ENCODE data around the gene CFAP107.

The CFAP107 gene

GRCh38 chr1:12764016-12764415, 18.0 kb downstream of the CFAP107 start:
- no peak for DNase-seq (ENCODE audit: low read depth)
- no peak overlapping the region for H3K4me3 ChIP-seq (ENCODE audit: low read depth, low read length)

DNA sequence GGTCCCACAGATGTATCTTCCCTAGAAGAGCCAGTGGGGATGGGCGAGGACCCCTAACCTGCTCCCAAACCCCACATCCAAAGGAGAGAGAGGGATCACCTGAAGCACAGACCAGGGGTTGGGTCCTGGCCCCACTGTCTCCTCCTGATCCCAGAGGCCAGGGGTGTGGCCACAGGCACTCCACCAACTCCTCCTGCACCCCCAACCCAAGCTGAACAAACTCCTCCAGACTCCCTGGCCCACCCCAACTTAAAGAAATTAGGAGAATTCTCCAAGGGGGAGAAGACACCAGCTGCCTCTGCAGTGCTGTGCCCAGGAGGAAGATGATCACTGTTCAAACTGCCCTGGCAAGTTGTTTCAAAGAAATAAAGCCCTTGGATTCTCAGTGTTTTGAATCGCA, 23.0 kb downstream of the CFAP107 start:
- no peak for DNase-seq (ENCODE audit: low read depth)
- no peak for TF ChIP-seq CTCF (IDR thresholded peaks at IDR 0.05; ENCODE audit: insufficient read depth, low read depth, low read length, missing control alignments)
- H3K4me3 ChIP-seq (ENCODE audit: low read depth, low read length) = no peak overlapping the region

More at GRCh38 chr1:12764016-12764415, 18.0 kb downstream of the CFAP107 start:
- no peak for TF ChIP-seq CTCF (IDR thresholded peaks at IDR 0.05; ENCODE audit: insufficient read depth, low read depth, low read length, missing control alignments)

DNA sequence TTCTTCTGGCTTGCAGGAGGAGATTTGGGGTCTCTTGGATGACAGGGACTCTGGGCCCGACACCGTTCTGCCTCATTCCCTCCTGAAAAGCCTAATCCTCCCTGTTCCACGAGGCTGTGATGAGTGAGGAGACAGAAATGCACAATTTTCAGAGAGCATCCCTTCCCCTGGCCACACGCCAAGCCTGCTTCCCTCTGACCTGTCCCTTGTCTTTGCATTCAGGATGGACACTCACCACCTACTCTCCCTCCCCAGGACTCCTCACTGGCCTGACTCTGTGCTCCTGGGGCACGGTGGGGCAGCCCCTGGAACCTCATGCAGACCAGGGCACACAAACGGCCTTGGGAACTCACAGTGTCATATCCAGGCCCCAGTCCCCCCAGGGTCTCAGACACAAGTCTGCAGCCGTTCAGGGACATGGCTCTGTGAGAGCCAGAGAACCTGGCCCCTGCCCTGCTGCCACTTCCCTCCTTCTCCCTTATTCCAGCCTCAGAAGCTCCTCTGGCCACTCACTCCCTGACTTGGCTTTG, 24.0 kb downstream of the CFAP107 start:
- TF ChIP-seq CTCF (IDR thresholded peaks at IDR 0.05; ENCODE audit: insufficient read depth, low read depth, low read length, missing control alignments) = no peak
- H3K4me3 ChIP-seq (ENCODE audit: low read depth, low read length) = no peak overlapping the region
- DNase-seq (ENCODE audit: low read depth) = no peak

GRCh38 chr1:12770620-12771019, 24.6 kb downstream of the CFAP107 start:
- no peak for TF ChIP-seq CTCF (IDR thresholded peaks at IDR 0.05; ENCODE audit: insufficient read depth, low read depth, low read length, missing control alignments)
- H3K4me3 ChIP-seq (ENCODE audit: low read depth, low read length) = no peak overlapping the region
- DNase-seq (ENCODE audit: low read depth) = no peak

DNA sequence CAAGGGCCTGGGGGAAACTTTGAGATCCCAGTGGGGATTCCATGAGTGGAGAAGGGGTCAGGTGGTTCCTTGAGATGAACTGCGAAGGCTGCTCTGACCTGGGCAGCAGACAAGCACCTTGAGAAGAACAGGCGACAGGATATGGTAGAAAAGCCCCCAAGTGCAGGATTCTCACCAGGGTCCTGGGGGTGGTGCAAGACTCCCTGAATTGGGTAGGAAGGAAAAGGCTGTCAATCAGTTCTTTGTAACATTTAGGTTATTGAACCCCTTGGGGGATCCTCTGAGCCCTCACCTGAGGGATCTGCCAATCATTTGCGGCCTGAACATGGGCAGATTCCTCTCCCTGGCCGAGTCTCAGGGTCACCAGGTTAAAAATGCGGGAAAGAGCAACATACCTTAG, 25.2 kb downstream of the CFAP107 start:
- H3K4me3 ChIP-seq (ENCODE audit: low read depth, low read length) = no peak overlapping the region
- no peak for TF ChIP-seq CTCF (IDR thresholded peaks at IDR 0.05; ENCODE audit: insufficient read depth, low read depth, low read length, missing control alignments)
- DNase-seq (ENCODE audit: low read depth) = no peak

- no peak overlapping the region for H3K4me3 ChIP-seq (ENCODE audit: low read depth, low read length)
- DNase-seq (ENCODE audit: low read depth) = no peak
- no peak for TF ChIP-seq CTCF (IDR thresholded peaks at IDR 0.05; ENCODE audit: insufficient read depth, low read depth, low read length, missing control alignments)
Measured at GRCh38 chr1:12772520-12772919, 26.5 kb downstream of the CFAP107 start.

GRCh38 chr1:12773438-12773837, 27.4 kb downstream of the CFAP107 start, which contains the start of gene PRAMEF12:
PRAMEF12 (plus strand) TSS chr1:12773738; CDS start chr1:12774868, 1,130 bp downstream.
- H3K4me3 ChIP-seq (ENCODE audit: low read depth, low read length) = no peak within 1 kb of the TSS
- no peak for TF ChIP-seq CTCF (IDR thresholded peaks at IDR 0.05; ENCODE audit: insufficient read depth, low read depth, low read length, missing control alignments)
- no peak for DNase-seq (ENCODE audit: low read depth)

All from GM12865 (cell line).